Cardiac muscle cell (in vitro differentiated cells and primary cell): ENCODE data around the gene ATP6V1A. TPM values are rescaled to one million over a fixed set of nuclear protein-coding genes. Genes with fewer than 3 reads are reported as not detected.

Experiments used
- DNase-seq, 2 donors: peaks; one replicate each; pipeline versions ENCODE4 v3.0.0 to v3.0.0-alpha.2; 2010 to 2017; ENCODE audit warnings: low read depth in 1 of 2, low spot score in 1 of 2
- H3K27ac ChIP-seq: fragments of 200-600 bp; sonication (generic); 2 replicates; pipeline ENCODE4 v1.5.1; 2016
- H3K27me3 ChIP-seq: fragments of 200-600 bp; sonication (generic); 2 replicates; pipeline ENCODE4 v1.6.0; 2016; ENCODE audit warnings: control low read depth
- H3K36me3 ChIP-seq: fragments of 200-600 bp; sonication (generic); 2 replicates; pipeline ENCODE4 v1.5.1; 2016; ENCODE audit warnings: control low read depth
- H3K4me1 ChIP-seq: fragments of 200-600 bp; sonication (generic); 2 replicates; pipeline ENCODE4 v1.8.1; 2017; ENCODE audit warnings: low read depth, mild to moderate bottlenecking, mixed run types
- H3K4me3 ChIP-seq: fragments of 200-600 bp; sonication (generic); 2 replicates; pipeline ENCODE4 v1.5.1; 2016; ENCODE audit warnings: mild to moderate bottlenecking
- H3K9me3 ChIP-seq: fragments of 200-600 bp; sonication (generic); 2 replicates; pipeline ENCODE4 v1.5.1; 2017; ENCODE audit warnings: low read depth, mild to moderate bottlenecking, control low read depth
- CTCF ChIP-seq: IDR thresholded peaks from 2 replicates; pipeline ENCODE4 v1.5.1; 2012; ENCODE audit warnings: low read depth, mild to moderate bottlenecking, low read length
- polyA plus RNA-seq: library from polyadenylated mRNA; unstranded; fragments of >200 nt; fragmentation: Nextera tagmentation; extraction: Ambion mirVana; gene quantifications from 2 replicates; pipeline ENCODE4 v1.2.1, GENCODE V29; 2016
- total RNA-seq: library from RNA; depleted of rRNA; stranded (reverse); fragments of >200 nt; gene quantifications from 2 replicates; pipeline ENCODE4 v1.2.3, GENCODE V29; 2016

The ATP6V1A gene
- total and polyA plus RNA-seq, 2 experiments from 2014 or later = 27.6 to 41.3 TPM

GRCh38 chr3:113747283-113748046 is 630 bp downstream of the ATP6V1A start:
- peak overlapping the region; percentile 90 for H3K4me3 ChIP-seq
- H3K36me3 ChIP-seq = no peaks in the 10 kb centered on the region
- peak in 1 of 2 donors; percentile 23 for DNase-seq
- peak overlapping the region; percentile 99 for H3K27ac ChIP-seq
- no peak for TF ChIP-seq CTCF
- H3K27me3 ChIP-seq = no peaks in the 10 kb centered on the region
- no peaks in the 10 kb centered on the region for H3K9me3 ChIP-seq
- H3K4me1 ChIP-seq = peaks cover 18% of the 10 kb centered on the region

GRCh38 chr3:113751141-113751540 is 4.3 kb downstream of the ATP6V1A start:
- no peak overlapping the region for H3K4me3 ChIP-seq
- TF ChIP-seq CTCF = no peak
- H3K9me3 ChIP-seq = no peaks in the 10 kb centered on the region
- no peaks in the 10 kb centered on the region for H3K27me3 ChIP-seq
- no peaks in the 10 kb centered on the region for H3K36me3 ChIP-seq
- peaks cover 12% of the 10 kb centered on the region for H3K4me1 ChIP-seq
- H3K27ac ChIP-seq = no peak overlapping the region
- DNase-seq = no peak

GRCh38 chr3:113753376-113753985 is 6.6 kb downstream of the ATP6V1A start:
- Histone ChIP-seq H3K4me3 (no peak overlapping the region), H3K36me3 (no peaks in the 10 kb centered on the region), H3K27me3 (no peaks in the 10 kb centered on the region), H3K9me3 (no peaks in the 10 kb centered on the region), H3K4me1 (peaks cover 4% of the 10 kb centered on the region), H3K27ac (no peak overlapping the region)
- TF ChIP-seq CTCF = no peak
- no peak for DNase-seq

GRCh38 chr3:113754494-113755159 is 7.8 kb downstream of the ATP6V1A start:
- Histone ChIP-seq H3K27ac (no peak overlapping the region), H3K9me3 (no peaks in the 10 kb centered on the region), H3K4me1 (no peaks in the 10 kb centered on the region), H3K4me3 (no peak overlapping the region), H3K36me3 (no peaks in the 10 kb centered on the region), H3K27me3 (no peaks in the 10 kb centered on the region)
- no peak for DNase-seq
- TF ChIP-seq CTCF = no peak

GRCh38 chr3:113758389-113759024 is 11.7 kb downstream of the ATP6V1A start:
- peak in 1 of 2 donors; percentile 71 for DNase-seq
- H3K36me3 ChIP-seq = no peaks in the 10 kb centered on the region

More at GRCh38 chr3:113758389-113759024, 11.7 kb downstream of the ATP6V1A start:
- Histone ChIP-seq H3K9me3 (no peaks in the 10 kb centered on the region), H3K4me3 (no peak overlapping the region), H3K27ac (no peak overlapping the region), H3K4me1 (no peaks in the 10 kb centered on the region), H3K27me3 (no peaks in the 10 kb centered on the region)
- TF ChIP-seq CTCF = no peak
